GM06990 (cell line): ENCODE measurements around the gene TPI1.
"Not testable (repeated sequence)": the region's sequence is repeated elsewhere in the genome, so short reads cannot be mapped to it uniquely, and the experiment has no call there.

ENCODE experiments used
- DNase-seq: peaks from one replicate; pipeline ENCODE4 v3.0.0-alpha.2; 2011; ENCODE audit not compliant: insufficient read length; ENCODE audit errors: extremely low read depth
- H3K27me3 ChIP-seq: replicated peaks from 2 replicates; pipeline ENCODE4 v1.6.0; 2011; ENCODE audit warnings: low read length; ENCODE audit not compliant: control insufficient read depth, insufficient read depth
- H3K36me3 ChIP-seq: 2 replicates; pipeline ENCODE4 v1.5.1; 2011; ENCODE audit warnings: low read length; ENCODE audit not compliant: control insufficient read depth, insufficient read depth
- H3K4me3 ChIP-seq: replicated peaks from 2 replicates; pipeline ENCODE4 v1.5.1; 2011; ENCODE audit warnings: low read depth, mild to moderate bottlenecking, control low read depth, low read length
- CTCF ChIP-seq: IDR thresholded peaks from 2 replicates; pipeline ENCODE4 v1.5.1; 2011; ENCODE audit warnings: low read length, control low read depth, mild to moderate bottlenecking, inconsistent platforms; ENCODE audit not compliant: insufficient read depth, poor library complexity, severe bottlenecking

The TPI1 gene

GRCh38 chr12:6866163-6866919 is 990 bp upstream of the TPI1 start:
- DNase-seq: no peak
- Histone ChIP-seq H3K36me3 (peaks cover 38% of the 10 kb centered on the region), H3K4me3 (peak overlapping the region; percentile 72; the same call in 1 of the 2 replicates), H3K27me3 (no peaks in the 10 kb centered on the region)
- TF ChIP-seq CTCF: no peak

GRCh38 chr12:6866920-6867412 is 365 bp upstream of the TPI1 start:
- H3K36me3 ChIP-seq: peaks cover 33% of the 10 kb centered on the region
- TF ChIP-seq CTCF: no peak
- H3K4me3 ChIP-seq: peak overlapping the region; percentile 72
- no peaks in the 10 kb centered on the region for H3K27me3 ChIP-seq
- no peak for DNase-seq

GRCh38 chr12:6868211-6869048 is 1.1 kb downstream of the TPI1 start:
- TF ChIP-seq CTCF: peak; percentile 17
- no peaks in the 10 kb centered on the region for H3K27me3 ChIP-seq
- peaks cover 29% of the 10 kb centered on the region for H3K36me3 ChIP-seq
- peak overlapping the region; percentile 72 for H3K4me3 ChIP-seq
- no peak for DNase-seq

GRCh38 chr12:6869049-6870021 is 2.0 kb downstream of the TPI1 start:
- Histone ChIP-seq H3K27me3 (no peaks in the 10 kb centered on the region), H3K36me3 (peaks cover 25% of the 10 kb centered on the region), H3K4me3 (peak overlapping the region; percentile 72)
- peak; percentile 89 for TF ChIP-seq CTCF
- DNase-seq: peak; percentile 48

GRCh38 chr12:6870304-6870703 is 3.0 kb downstream of the TPI1 start:
- not testable (repeated sequence) for H3K4me3 ChIP-seq, H3K27me3 ChIP-seq, DNase-seq
- peaks cover 22% of the 10 kb centered on the region for H3K36me3 ChIP-seq
